ENCODE measurements around the gene PDRG1.

The PDRG1 gene

GRCh38 chr20:31907046-31907445 lies 44.8 kb downstream of the PDRG1 start:
- no peak for DNase-seq (ENCODE audit: low spot score)

GRCh38 chr20:31906001-31906400 lies 45.8 kb downstream of the PDRG1 start:
- no peak for DNase-seq (ENCODE audit: low spot score)

GRCh38 chr20:31903627-31904386 lies 48.0 kb downstream of the PDRG1 start:
- no peak for DNase-seq (ENCODE audit: low spot score)

- DNase-seq (ENCODE audit: low spot score): no peak
Measured at GRCh38 chr20:31901615-31902014, 50.2 kb downstream of the PDRG1 start.

- no peak for DNase-seq (ENCODE audit: low spot score)
Measured at GRCh38 chr20:31897541-31897940, 54.3 kb downstream of the PDRG1 start.

GRCh38 chr20:31896049-31896448 lies 55.8 kb downstream of the PDRG1 start:
- no peak for DNase-seq (ENCODE audit: low spot score)

GRCh38 chr20:31894980-31895675 lies 56.7 kb downstream of the PDRG1 start:
- no peak for DNase-seq (ENCODE audit: low spot score)
